Loucy (cell line): Measurements from ENCODE around the gene TNFRSF13B.
"Not testable (repeated sequence)": the region's sequence is repeated elsewhere in the genome, so short reads cannot be mapped to it uniquely, and the experiment has no call there.

Source experiments
- H2AFZ ChIP-seq: fragments of 200-600 bp; sonication (generic); 2 replicates; pipeline ENCODE4 v1.6.0; 2016; ENCODE audit warnings: antibody characterized with exemption, mild to moderate bottlenecking, low read length, moderate library complexity
- H3F3A ChIP-seq: fragments of 200-600 bp; 2 replicates; pipeline ENCODE4 v1.6.0; 2016; ENCODE audit warnings: antibody characterized with exemption, low read depth, mild to moderate bottlenecking
- H3K27me3 ChIP-seq: fragments of 200-600 bp; sonication (generic); 2 replicates; pipeline ENCODE4 v1.6.1; 2014; ENCODE audit warnings: low read length, mild to moderate bottlenecking; ENCODE audit not compliant: insufficient read depth, poor library complexity, severe bottlenecking
- H3K36me3 ChIP-seq: fragments of 200-600 bp; sonication (generic); 2 replicates; pipeline ENCODE4 v1.6.1; 2016; ENCODE audit warnings: low read length; ENCODE audit not compliant: insufficient read depth
- H3K4me1 ChIP-seq: fragments of 200-600 bp; sonication (generic); 2 replicates; pipeline ENCODE4 v1.5.1; 2014; ENCODE audit warnings: low read length, mild to moderate bottlenecking; ENCODE audit not compliant: insufficient read depth, poor library complexity, severe bottlenecking
- H3K4me2 ChIP-seq: fragments of 200-600 bp; sonication (generic); 2 replicates; pipeline ENCODE4 v1.6.0; 2014; ENCODE audit warnings: antibody characterized with exemption, low read length, low read depth, mild to moderate bottlenecking; ENCODE audit not compliant: poor library complexity, severe bottlenecking
- H3K4me3 ChIP-seq: fragments of 200-600 bp; sonication (generic); 2 replicates; pipeline ENCODE4 v1.5.1; 2014; ENCODE audit warnings: low read length, mild to moderate bottlenecking, mixed read lengths; ENCODE audit not compliant: poor library complexity, severe bottlenecking
- H3K79me2 ChIP-seq: fragments of 200-600 bp; sonication (generic); 2 replicates; pipeline ENCODE4 v1.6.1; 2014; ENCODE audit warnings: low read length; ENCODE audit not compliant: insufficient read depth
- H3K9ac ChIP-seq: fragments of 200-600 bp; sonication (generic); 2 replicates; pipeline ENCODE4 v1.6.0; 2014; ENCODE audit warnings: mild to moderate bottlenecking, low read depth, low read length, moderate library complexity; ENCODE audit not compliant: poor library complexity, severe bottlenecking
- H3K9me2 ChIP-seq: fragments of 200-600 bp; sonication (generic); replicated peaks from 2 replicates; pipeline ENCODE4 v1.6.1; 2016; ENCODE audit warnings: low read depth, low read length, mixed read lengths
- H3K9me3 ChIP-seq: fragments of 200-600 bp; sonication (generic); 2 replicates; pipeline ENCODE4 v1.6.1; 2014; ENCODE audit warnings: mild to moderate bottlenecking, antibody characterized with exemption, low read length, low read depth; ENCODE audit not compliant: insufficient read depth
- H4K20me1 ChIP-seq: fragments of 200-600 bp; sonication (generic); 2 replicates; pipeline ENCODE4 v1.6.0; 2014; ENCODE audit warnings: antibody characterized with exemption, low read length, mild to moderate bottlenecking; ENCODE audit not compliant: insufficient read depth, poor library complexity, severe bottlenecking
- CTCF ChIP-seq: fragments of 200-600 bp; sonication (generic); conservative IDR thresholded peaks from 2 replicates; pipeline ENCODE4 v1.5.1; 2014; ENCODE audit warnings: mild to moderate bottlenecking, antibody characterized with exemption, low read length
- EZH2phosphoT487 ChIP-seq: fragments of 200-600 bp; IDR thresholded peaks from 2 replicates; pipeline ENCODE4 v1.6.1; 2018; ENCODE audit warnings: antibody characterized with exemption, mild to moderate bottlenecking, moderate library complexity, borderline replicate concordance

The TNFRSF13B gene

GRCh38 chr17:16892876-16893454, 79.0 kb downstream of the TNFRSF13B start:
- H3K36me3 ChIP-seq, H3K9me3 ChIP-seq, H3F3A ChIP-seq, H3K4me3 ChIP-seq, H3K79me2 ChIP-seq, H3K4me2 ChIP-seq, H3K9ac ChIP-seq, H2AFZ ChIP-seq, H3K27me3 ChIP-seq, H3K4me1 ChIP-seq, H4K20me1 ChIP-seq, H3K9me2 ChIP-seq: not testable (repeated sequence)

GRCh38 chr17:16889088-16889465, 82.8 kb downstream of the TNFRSF13B start:
- H3K9ac ChIP-seq = no peak overlapping the region
- no peak overlapping the region for H3K4me2 ChIP-seq
- H3K27me3 ChIP-seq = no peaks in the 10 kb centered on the region
- H3K9me2 ChIP-seq = no peaks in the 10 kb centered on the region
- no peaks in the 10 kb centered on the region for H3K9me3 ChIP-seq
- H3K4me3 ChIP-seq = no peak overlapping the region
- no peaks in the 10 kb centered on the region for H3K4me1 ChIP-seq
- no peaks in the 10 kb centered on the region for H3K36me3 ChIP-seq
- H2AFZ ChIP-seq = no peak overlapping the region
- TF ChIP-seq CTCF (no peak), EZH2phosphoT487 (no peak)
- H3K79me2 ChIP-seq = no peaks in the 10 kb centered on the region
- no peaks in the 10 kb centered on the region for H4K20me1 ChIP-seq
- no peaks in the 10 kb centered on the region for H3F3A ChIP-seq
